T-helper 1 cell (primary cell): ENCODE measurements around the gene FXYD5.
"Not testable (repeated sequence)": the region's sequence is repeated elsewhere in the genome, so short reads cannot be mapped to it uniquely, and the experiment has no call there.

ENCODE experiments used
- DNase-seq, 5 donors: peaks; one replicate each; pipeline ENCODE4 v3.0.0-alpha.2; 2012 to 2020

The FXYD5 gene

DNA sequence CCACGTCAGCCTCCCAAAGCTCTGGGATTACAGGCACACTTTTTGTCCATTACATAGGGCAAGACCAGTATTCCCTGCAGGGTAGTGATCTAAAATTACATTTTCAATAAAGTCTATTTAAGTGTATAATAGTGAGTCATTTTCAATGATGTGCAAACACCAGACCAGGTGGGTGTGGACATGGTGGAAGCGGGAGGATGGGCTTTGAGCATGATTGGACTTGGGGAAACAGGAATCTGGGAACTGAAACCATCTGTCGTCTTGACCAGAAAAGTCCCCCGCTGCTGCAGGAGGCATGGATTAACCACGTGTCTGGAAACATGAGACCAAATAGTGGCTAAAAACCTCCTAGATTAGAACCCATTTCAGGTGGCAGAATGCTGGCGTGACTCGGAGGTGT, 34.0 kb upstream of the FXYD5 start:
- no peak for DNase-seq

DNA sequence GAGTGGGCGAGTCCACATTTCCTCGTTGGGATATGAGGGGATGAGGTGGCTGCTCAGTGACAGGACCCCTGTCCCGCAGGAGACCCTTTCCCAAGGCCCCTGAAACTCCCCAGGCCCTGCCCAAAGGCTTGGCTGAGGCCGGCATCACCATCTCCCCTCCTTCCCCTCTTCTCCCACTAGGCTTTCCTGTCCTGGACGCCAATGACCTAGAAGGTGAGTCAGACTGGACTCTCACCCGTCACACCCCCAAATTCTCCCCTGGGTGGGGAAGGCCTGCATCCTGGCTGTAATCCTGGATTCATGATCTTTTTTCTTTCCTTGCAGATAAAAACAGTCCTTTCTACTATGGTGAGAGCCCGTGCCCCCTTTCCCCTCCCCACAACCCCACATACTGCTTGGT, 33.6 kb upstream of the FXYD5 start:
- no peak for DNase-seq

DNA sequence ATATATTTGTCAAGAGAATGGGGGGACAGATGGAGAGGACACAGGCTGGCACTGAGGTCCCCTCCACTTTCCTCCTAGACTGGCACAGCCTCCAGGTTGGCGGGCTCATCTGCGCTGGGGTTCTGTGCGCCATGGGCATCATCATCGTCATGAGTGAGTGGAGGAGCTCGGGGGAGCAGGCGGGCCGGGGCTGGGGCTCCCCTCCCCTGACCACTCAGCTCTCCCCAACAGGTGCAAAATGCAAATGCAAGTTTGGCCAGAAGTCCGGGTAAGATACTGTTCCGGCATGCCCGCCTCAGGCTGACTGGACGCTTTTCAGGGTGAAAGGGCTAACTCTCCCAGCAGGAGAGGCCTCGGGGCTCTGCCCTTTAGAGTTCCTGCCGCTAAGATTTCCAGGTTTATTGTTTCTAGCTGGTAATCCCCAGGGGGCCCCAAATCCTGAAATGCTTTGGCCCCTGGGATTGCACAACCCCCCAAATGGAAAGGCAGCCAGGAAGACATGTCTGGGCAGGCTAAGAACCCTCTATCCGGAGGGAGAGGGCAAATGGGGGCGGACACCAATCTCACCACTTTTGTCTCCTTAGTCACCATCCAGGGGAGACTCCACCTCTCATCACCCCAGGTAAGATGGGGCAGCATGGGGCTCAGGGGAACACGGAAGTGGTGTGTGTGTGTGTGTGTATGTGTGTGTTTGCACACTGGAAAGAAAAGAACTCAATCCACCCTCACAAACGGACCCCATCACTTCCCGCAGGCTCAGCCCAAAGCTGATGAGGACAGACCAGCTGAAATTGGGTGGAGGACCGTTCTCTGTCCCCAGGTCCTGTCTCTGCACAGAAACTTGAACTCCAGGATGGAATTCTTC, 31.6 kb upstream of the FXYD5 start:
- DNase-seq: no peak

- no peak for DNase-seq
Measured at GRCh38 chr19:35123573-35123972, 31.0 kb upstream of the FXYD5 start.

DNA sequence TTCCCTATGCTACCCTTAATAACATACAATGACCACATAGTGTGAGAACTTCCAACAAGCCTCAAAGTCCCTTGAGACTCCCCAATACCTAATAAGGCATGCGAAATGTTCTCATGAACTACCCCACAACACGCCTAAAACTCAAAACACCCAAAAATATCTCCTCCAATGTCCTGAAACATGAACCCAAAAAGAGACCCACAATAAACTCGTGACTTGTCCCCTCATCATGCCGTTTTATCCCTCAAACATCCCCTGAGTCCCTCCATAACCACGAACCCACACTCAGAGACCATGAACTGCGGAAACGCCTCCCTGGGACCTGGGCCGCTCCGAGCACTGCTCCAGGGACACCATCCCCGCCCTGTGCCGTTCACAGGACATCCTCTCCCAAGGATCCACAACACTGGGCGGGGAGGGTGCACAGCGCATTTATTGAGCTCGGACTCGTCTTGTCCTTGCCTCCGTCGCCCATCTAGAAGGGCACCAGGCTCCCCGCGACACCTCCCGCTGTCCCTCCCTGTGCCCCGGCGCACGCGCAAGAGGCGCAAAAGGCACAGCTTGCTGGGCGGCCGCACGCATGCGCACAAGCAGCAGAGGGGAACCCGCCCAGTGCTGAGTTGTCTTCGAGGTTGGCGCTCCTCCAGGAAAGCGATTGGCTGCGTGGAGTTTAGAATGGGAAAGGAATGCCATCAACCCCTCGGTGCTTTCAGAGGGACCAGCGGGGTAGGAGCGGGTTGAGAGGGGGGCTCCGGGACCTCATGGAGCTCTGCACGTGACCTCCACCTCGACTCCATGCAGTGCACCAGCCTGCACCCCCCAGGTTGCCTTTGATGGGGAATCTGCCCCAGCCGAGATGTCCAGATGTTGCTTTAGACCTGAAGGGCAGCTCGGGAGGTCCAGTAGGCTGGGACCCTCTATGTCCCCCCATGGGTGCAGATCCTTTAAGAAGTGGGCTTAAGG, 30.2 kb upstream of the FXYD5 start:
- peak; percentile 71 to 86 (median 81) for DNase-seq

- no peak for DNase-seq
Measured at GRCh38 chr19:35125270-35125717, 29.2 kb upstream of the FXYD5 start.

GRCh38 chr19:35125749-35126623, 28.5 kb upstream of the FXYD5 start:
- no peak for DNase-seq

GRCh38 chr19:35126624-35126959, 27.9 kb upstream of the FXYD5 start:
- no peak for DNase-seq

DNA sequence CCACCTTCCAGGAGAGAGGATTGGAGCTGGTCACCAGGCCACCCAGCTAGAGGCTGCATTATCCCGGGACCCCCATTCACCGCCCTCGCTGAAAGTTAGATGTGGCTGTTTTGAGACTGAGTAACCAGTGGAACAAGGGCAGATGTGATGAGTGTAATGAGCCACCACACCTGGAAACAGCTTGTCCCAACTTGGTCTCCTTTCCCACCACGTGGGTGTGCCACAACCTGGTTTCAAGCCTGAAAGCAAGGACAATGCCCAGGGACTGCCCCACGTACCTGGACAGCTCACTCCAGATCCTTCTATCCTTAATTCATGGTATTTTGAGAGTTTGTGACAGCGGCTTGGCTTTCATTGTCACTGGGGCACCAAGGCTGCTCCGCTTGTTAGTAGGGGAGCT, 26.7 kb upstream of the FXYD5 start:
- no peak for DNase-seq

- DNase-seq: no peak
Measured at GRCh38 chr19:35128398-35129057, 26.0 kb upstream of the FXYD5 start.

- not testable (repeated sequence) for DNase-seq
Measured at GRCh38 chr19:35129724-35130274, 24.7 kb upstream of the FXYD5 start.

GRCh38 chr19:35130761-35131720, 23.5 kb upstream of the FXYD5 start:
- no peak for DNase-seq

GRCh38 chr19:35132254-35132653, 22.3 kb upstream of the FXYD5 start:
- DNase-seq: no peak

- no peak for DNase-seq
Measured at GRCh38 chr19:35133826-35134225, 20.7 kb upstream of the FXYD5 start.

DNA sequence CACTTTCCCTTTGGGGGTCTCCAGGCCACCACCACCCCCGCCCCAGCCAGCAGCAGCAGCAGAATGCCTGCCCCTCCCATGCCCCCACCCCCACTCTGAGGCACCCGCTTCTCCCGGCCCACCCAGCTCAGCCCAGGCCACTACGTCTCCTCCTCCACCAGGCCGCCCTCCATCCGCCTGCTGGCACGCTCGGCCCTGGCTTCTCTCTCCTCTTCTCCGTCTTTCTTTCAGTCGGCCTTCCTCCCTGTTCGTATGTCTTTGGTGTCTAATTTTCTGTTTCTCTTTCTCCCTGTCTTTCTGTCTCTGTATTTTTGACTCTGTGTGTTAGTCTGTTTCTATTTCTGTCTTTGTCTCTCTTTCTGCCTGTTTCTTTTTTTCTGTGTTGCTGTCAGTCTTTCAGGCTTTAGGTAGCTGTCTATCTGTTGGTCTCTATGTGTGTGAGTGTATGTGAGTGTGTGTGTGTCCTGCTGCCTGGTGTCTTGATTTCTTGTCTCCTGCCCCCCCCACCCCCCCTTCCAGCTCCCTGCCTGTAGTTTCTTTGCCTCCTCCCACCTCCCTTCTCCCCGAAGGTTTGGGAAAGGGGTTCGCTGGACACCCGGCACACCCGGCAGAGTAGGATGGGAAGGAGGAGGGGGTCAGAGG, 19.8 kb upstream of the FXYD5 start, which contains the start of gene LGI4:
Gene LGI4, minus strand, starts transcription at position 459 of the 642 bp plus-strand sequence. Its CDS starts 379 bp downstream, at position 80.
- no peak for DNase-seq

DNA sequence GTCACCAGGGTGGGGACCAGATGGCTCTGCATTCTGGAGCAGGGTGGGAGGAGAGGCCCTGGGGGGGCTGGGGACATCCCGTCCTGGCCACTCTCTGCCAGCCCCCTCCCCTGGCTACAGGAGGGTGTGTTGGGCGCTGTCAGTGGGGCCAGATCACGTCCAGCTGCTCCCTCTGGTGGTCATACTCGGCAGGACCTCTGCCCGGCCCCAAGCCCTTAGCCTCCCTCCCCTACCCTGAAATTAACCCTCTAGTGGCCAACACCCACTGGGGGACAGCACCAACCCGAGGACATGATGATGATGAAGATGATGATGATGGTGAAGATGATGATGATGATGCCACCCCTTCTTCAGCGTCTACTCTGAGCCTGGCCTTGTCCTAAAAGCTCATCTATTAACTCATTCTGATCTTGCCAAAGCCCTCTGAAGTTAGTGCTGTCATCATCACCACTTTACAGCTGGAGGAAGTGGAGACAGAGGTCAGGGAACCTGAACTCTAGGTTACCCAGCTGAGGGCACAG, 19.1 kb upstream of the FXYD5 start:
- peak in 4 of 5 donors; percentile 34 to 65 (median 50) for DNase-seq

GRCh38 chr19:35136231-35136630, 18.3 kb upstream of the FXYD5 start:
- no peak for DNase-seq

DNA sequence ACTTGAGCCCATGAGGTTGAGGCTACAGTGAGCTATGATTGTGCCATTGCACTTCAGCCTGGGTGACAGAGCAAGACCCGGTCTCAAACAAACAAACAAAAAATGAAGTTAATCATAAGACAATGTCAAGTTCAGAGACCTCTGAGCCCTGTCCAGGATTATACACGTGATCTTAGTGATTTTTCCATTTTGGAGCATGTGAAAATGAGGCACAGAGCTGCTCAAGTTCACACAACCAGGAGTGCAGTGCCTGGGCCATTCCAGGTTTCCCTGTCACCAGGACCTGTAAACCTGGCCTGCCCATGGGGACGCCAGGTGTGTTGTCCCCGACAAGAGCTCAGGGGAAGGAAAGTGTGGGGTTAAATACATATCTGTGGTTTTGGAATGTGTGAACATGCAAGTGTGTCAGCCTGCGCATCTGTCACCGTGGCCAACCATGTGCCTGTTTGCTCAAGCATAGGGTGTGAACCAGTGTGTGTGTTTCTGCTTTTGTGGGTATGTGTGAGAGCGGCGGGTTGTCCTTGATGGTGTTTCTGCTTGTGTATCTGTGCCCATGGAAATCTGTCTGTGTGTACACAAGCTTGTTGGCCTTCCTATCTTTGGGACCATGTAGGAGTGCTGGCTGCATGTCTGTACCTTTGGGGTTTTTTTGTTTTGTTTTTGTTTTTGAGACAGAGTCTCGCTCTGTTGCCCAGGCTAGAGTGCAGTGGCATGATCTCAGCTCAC, 17.4 kb upstream of the FXYD5 start:
- DNase-seq: no peak
